Mammary epithelial cell (primary cell): Measurements from ENCODE around the gene FAM177B.

Experiments used
- EZH2 ChIP-seq: IDR thresholded peaks from 2 replicates; pipeline ENCODE4 v1.6.1; 2012; ENCODE audit warnings: low read length, inconsistent platforms, borderline replicate concordance
- TF ChIP-seq, protein P1 (sequence below), 2 donors: IDR thresholded peaks in 1 of 2; conservative IDR thresholded peaks in 1 of 2; 2 replicates each; pipeline ENCODE4 v1.5.1; 2011 to 2012; ENCODE audit warnings: inconsistent platforms in 2 of 2, low read length in 2 of 2, mild to moderate bottlenecking in 2 of 2, control low read depth in 1 of 2, low read depth in 1 of 2; ENCODE audit not compliant: insufficient read depth in 1 of 2; ENCODE audit errors: extremely low read depth in 1 of 2

- TF ChIP-seq, protein P1, sequence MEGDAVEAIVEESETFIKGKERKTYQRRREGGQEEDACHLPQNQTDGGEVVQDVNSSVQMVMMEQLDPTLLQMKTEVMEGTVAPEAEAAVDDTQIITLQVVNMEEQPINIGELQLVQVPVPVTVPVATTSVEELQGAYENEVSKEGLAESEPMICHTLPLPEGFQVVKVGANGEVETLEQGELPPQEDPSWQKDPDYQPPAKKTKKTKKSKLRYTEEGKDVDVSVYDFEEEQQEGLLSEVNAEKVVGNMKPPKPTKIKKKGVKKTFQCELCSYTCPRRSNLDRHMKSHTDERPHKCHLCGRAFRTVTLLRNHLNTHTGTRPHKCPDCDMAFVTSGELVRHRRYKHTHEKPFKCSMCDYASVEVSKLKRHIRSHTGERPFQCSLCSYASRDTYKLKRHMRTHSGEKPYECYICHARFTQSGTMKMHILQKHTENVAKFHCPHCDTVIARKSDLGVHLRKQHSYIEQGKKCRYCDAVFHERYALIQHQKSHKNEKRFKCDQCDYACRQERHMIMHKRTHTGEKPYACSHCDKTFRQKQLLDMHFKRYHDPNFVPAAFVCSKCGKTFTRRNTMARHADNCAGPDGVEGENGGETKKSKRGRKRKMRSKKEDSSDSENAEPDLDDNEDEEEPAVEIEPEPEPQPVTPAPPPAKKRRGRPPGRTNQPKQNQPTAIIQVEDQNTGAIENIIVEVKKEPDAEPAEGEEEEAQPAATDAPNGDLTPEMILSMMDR (conservative IDR thresholded peaks at IDR 0.05 in 1 of 2, IDR thresholded peaks at IDR 0.05 in 1 of 2; ENCODE audit: extremely low read depth in 1 of 2, insufficient read depth in 1 of 2, low read depth in 1 of 2, low read length in 2 of 2), result no peak
- TF ChIP-seq EZH2, result no peak
Measured at GRCh38 chr1:222734740-222735139, 2.3 kb upstream of the FAM177B start.
